GM18520 (cell line): Measurements from ENCODE around the gene SLC39A2.
"Not testable (repeated sequence)": the region's sequence is repeated elsewhere in the genome, so short reads cannot be mapped to it uniquely, and the experiment has no call there.

ENCODE experiments used
- ATAC-seq: cut with Tn5 transposase; IDR thresholded peaks from one replicate; pipeline ENCODE4 v1.9.1; 2021; ENCODE audit not compliant: unreplicated experiment

The SLC39A2 gene

GRCh38 chr14:20996521-20996920 is 2.6 kb upstream of the SLC39A2 start:
- no peak for ATAC-seq

- ATAC-seq, result no peak
Observed at GRCh38 chr14:20997115-20997514, 2.0 kb upstream of the SLC39A2 start.

- ATAC-seq, result no peak
Observed at GRCh38 chr14:20997564-20997963, 1.5 kb upstream of the SLC39A2 start.

- no peak for ATAC-seq
Observed at GRCh38 chr14:20998139-20998538, 954 bp upstream of the SLC39A2 start.

GRCh38 chr14:20999591-20999990 is 498 bp downstream of the SLC39A2 start:
- ATAC-seq, result no peak

- no peak for ATAC-seq
Observed at GRCh38 chr14:21001218-21001617, 2.1 kb downstream of the SLC39A2 start.

- no peak for ATAC-seq
Observed at GRCh38 chr14:21003788-21004346, 4.8 kb downstream of the SLC39A2 start.

GRCh38 chr14:21009721-21010120 is 10.6 kb downstream of the SLC39A2 start:
- not testable (repeated sequence) for ATAC-seq

GRCh38 chr14:21011136-21011535 is 12.0 kb downstream of the SLC39A2 start:
- no peak for ATAC-seq

- no peak for ATAC-seq
Observed at GRCh38 chr14:21014761-21015190, 15.7 kb downstream of the SLC39A2 start.

GRCh38 chr14:21015312-21015711 is 16.2 kb downstream of the SLC39A2 start:
- ATAC-seq, result no peak

- ATAC-seq, result no peak
Observed at GRCh38 chr14:21016413-21017190, 17.5 kb downstream of the SLC39A2 start.

GRCh38 chr14:21017528-21018245 is 18.6 kb downstream of the SLC39A2 start:
- ATAC-seq, result no peak

- no peak for ATAC-seq
Observed at GRCh38 chr14:21018286-21018685, 19.2 kb downstream of the SLC39A2 start.

GRCh38 chr14:21018781-21019180 is 19.7 kb downstream of the SLC39A2 start:
- ATAC-seq, result no peak

- ATAC-seq, result no peak
Observed at GRCh38 chr14:21019366-21019765, 20.3 kb downstream of the SLC39A2 start.

- ATAC-seq, result no peak
Observed at GRCh38 chr14:21020977-21021545, 22.0 kb downstream of the SLC39A2 start.

- no peak for ATAC-seq
Observed at GRCh38 chr14:21022686-21023085, 23.6 kb downstream of the SLC39A2 start.

GRCh38 chr14:21023174-21023573 is 24.1 kb downstream of the SLC39A2 start:
- no peak for ATAC-seq

GRCh38 chr14:21023817-21024584 is 24.9 kb downstream of the SLC39A2 start:
- no peak for ATAC-seq
